Mononuclear cell (primary cell): ENCODE results near the gene PID1. TPM values are rescaled to one million over a fixed set of nuclear protein-coding genes. Genes with fewer than 3 reads are reported as not detected.

Source experiments
- H3K27me3 ChIP-seq: 2 replicates; pipeline ENCODE4 v1.6.0; 2011; ENCODE audit warnings: low read length, control low read depth; ENCODE audit not compliant: insufficient read depth
- H3K4me1 ChIP-seq: 2 replicates; pipeline ENCODE4 v1.5.1; 2011; ENCODE audit warnings: mild to moderate bottlenecking, low read length, control low read depth; ENCODE audit not compliant: insufficient read depth
- H3K4me3 ChIP-seq: 2 replicates; pipeline ENCODE4 v1.5.1; 2011; ENCODE audit warnings: mild to moderate bottlenecking, low read length, moderate library complexity
- H3K9me3 ChIP-seq: 2 replicates; pipeline ENCODE4 v1.5.1; 2011; ENCODE audit warnings: low read depth, mild to moderate bottlenecking, control low read depth, low read length
- total RNA-seq: library from RNA; depleted of rRNA; stranded (reverse); fragments of >200 nt; gene quantifications from one replicate; pipeline ENCODE4 v1.2.3, GENCODE V29; 2012

PID1 gene, protein sequence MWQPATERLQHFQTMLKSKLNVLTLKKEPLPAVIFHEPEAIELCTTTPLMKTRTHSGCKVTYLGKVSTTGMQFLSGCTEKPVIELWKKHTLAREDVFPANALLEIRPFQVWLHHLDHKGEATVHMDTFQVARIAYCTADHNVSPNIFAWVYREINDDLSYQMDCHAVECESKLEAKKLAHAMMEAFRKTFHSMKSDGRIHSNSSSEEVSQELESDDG
- total RNA-seq, result 8.4 TPM

- peaks cover 4% of the 10 kb centered on the region for H3K4me1 ChIP-seq
- no peaks in the 10 kb centered on the region for H3K9me3 ChIP-seq
- H3K27me3 ChIP-seq, result peaks cover 38% of the 10 kb centered on the region
- peak within 1 kb of the TSS; percentile 45 for H3K4me3 ChIP-seq
Observed at GRCh38 chr2:229270551-229271410, at the start of gene PID1. Gene PID1 (minus strand): TSS chr2:229271287. CDS start chr2:229271043, 244 bp downstream.

DNA sequence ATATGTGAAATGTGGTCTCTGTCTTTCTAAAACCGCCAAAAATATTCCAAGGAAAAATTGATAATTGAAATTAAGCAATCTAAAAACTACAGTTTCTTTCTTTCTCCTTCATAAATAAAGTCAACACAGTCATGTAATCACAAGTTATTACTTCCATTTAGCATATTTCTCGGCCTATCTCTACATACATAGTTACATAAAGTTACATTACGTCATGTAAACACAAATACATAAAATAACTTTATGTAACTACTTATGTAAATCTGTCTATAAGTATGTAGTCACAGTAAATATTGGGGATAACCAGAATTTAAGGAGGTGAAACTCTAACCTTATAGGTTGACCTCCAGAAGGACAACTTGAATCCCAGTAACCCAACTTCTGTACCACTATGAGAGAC is 48.5 kb upstream of the PID1 start:
- Histone ChIP-seq H3K9me3 (no peaks in the 10 kb centered on the region), H3K4me3 (no peak overlapping the region), H3K4me1 (peaks cover 1% of the 10 kb centered on the region), H3K27me3 (no peaks in the 10 kb centered on the region)

DNA sequence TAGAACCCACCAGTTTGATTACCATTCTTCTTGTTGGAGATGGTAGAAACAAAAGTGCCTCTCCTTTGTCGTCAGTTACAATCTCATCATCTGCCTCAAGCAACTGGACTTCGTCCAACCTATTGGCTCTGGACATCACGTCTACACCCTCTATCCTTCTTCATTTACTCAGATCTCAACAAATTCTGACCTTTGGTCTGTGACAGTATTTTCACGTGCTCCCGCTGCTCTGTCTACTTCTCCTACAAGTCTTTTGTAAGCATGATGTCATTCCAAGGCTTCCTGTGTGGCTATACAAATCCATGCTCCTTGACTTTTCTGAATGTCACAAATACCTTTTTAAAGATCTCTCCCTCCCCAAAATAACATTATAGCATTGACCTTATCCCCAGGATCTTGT is 43.0 kb upstream of the PID1 start:
- Histone ChIP-seq H3K4me3 (no peak overlapping the region), H3K27me3 (no peaks in the 10 kb centered on the region), H3K4me1 (peaks cover 37% of the 10 kb centered on the region), H3K9me3 (no peaks in the 10 kb centered on the region)

DNA sequence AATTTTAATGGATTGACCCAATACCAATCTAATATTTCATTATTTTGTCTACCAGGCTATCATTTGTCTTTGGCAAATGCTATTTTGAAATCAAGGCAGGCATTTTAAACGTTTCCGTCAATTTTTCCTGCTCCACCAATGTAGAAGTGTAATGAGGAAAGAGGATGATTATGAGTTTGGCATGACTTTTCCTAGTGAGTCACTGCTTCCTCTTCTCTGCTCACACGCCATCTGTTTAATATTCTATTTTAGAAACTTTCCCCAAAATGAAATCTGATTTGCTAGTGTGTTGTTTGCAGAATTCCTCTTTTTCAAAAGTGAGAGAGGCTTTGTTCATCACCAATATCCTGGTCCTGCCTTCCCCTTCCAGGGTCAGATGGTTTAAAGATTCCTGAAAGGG is 42.5 kb upstream of the PID1 start:
- no peaks in the 10 kb centered on the region for H3K27me3 ChIP-seq
- no peak overlapping the region for H3K4me3 ChIP-seq
- no peaks in the 10 kb centered on the region for H3K9me3 ChIP-seq
- H3K4me1 ChIP-seq, result peaks cover 37% of the 10 kb centered on the region

DNA sequence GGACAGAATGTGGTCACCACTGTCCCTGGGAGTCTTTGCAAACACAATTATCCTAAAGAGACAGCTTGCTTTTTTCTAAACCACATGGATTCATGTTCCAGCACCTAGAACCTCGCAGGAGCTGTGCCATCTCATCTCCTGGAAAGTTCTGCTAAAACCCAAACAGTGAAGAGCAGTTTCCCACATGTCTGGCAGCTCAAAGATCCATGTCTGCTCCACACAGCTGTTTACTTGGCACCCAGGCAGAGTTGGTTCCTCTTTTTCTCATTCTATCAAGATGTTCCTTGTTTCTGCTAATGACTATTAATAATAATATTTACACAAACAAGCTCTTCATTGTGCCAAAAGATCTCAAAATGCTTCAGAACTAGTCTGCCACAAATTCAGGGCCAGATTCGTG is 30.1 kb upstream of the PID1 start:
- Histone ChIP-seq H3K9me3 (no peaks in the 10 kb centered on the region), H3K4me1 (peaks cover 39% of the 10 kb centered on the region), H3K4me3 (no peak overlapping the region), H3K27me3 (no peaks in the 10 kb centered on the region)

GRCh38 chr2:229300790-229301189 is 29.7 kb upstream of the PID1 start:
- peaks cover 44% of the 10 kb centered on the region for H3K4me1 ChIP-seq
- no peak overlapping the region for H3K4me3 ChIP-seq
- no peaks in the 10 kb centered on the region for H3K9me3 ChIP-seq
- no peaks in the 10 kb centered on the region for H3K27me3 ChIP-seq

DNA sequence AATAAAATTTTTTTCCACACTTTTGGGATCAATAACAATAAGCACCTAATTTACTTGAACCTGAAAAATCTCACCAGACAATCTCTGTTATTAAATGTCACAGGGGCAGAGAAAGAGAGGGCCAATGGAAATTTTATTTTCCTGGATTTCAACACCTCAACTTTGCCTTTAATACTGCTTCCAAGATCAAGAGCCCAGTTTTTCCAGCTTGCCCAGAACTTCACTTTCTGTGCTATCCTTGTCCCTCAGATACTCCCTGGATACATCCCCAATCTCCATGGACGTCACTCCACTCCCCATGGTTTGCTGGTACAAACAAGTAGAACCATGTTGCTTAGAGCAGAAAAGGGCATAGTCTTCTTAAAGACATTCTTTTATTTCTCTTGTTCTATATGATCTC is 29.3 kb upstream of the PID1 start:
- Histone ChIP-seq H3K27me3 (no peaks in the 10 kb centered on the region), H3K9me3 (no peaks in the 10 kb centered on the region), H3K4me3 (no peak overlapping the region), H3K4me1 (peaks cover 48% of the 10 kb centered on the region)

DNA sequence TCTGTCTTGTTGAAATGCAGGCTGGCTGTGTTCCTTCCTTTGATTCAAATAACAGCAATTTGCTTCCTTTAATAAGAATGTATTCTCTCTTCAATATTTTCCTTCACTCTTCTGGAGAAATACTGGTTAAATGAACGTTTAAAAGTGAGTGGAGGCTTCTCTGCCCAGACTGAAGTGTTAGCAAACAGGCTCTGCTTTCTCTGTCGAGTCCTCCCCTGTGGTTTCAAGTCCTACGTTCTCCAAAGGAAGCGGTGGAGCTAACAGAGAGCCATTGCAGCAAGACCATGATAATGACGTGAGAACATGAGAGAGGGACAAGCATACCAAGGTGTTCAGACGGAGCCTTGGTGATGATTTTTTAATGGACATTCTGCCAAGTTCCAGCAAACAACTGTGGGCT is 26.2 kb upstream of the PID1 start:
- H3K4me3 ChIP-seq, result no peak overlapping the region
- no peaks in the 10 kb centered on the region for H3K9me3 ChIP-seq
- H3K4me1 ChIP-seq, result peaks cover 57% of the 10 kb centered on the region
- H3K27me3 ChIP-seq, result no peaks in the 10 kb centered on the region

- no peak overlapping the region for H3K4me3 ChIP-seq
- no peaks in the 10 kb centered on the region for H3K9me3 ChIP-seq
- H3K4me1 ChIP-seq, result peaks cover 53% of the 10 kb centered on the region
- no peaks in the 10 kb centered on the region for H3K27me3 ChIP-seq
Observed at GRCh38 chr2:229296536-229296935, 25.4 kb upstream of the PID1 start.

DNA sequence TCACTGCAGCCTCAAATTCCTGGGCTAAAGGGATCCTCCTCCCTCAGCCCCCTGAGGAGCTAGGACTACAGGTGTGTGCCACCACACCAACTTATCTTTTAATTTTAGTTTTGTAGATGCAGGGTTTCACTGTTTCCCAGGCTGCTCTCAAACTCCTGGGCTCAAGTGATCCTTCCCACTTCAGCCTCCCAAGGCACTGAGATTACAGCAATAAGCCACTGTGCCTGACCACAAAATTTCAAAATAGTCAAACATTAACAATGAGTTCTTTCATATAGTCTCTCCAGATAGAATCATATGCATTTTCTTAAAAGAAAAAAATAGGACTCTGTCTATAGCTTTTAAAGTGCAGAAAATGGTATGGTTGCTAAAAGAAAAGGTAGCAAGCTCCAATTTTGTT is 24.9 kb upstream of the PID1 start:
- no peaks in the 10 kb centered on the region for H3K9me3 ChIP-seq
- no peak overlapping the region for H3K4me3 ChIP-seq
- no peaks in the 10 kb centered on the region for H3K27me3 ChIP-seq
- peaks cover 48% of the 10 kb centered on the region for H3K4me1 ChIP-seq

DNA sequence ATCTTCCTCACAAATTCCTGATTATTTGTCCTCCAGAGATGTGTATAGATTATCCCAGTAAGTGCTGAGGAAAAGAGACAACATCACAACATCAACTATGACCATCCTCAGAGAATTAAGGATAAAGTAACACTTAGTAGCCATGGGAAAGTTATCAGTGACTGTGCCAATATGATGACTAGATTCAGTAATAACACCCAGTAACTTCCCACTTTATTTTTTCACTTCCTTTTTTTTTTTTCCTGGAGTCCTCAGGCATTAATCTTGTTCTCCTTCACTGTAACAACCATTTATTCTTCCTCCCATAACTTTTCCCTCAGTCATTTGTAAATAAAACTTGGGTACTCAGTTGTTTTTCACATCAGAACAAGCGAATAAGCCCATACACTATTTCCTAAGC is 16.7 kb upstream of the PID1 start:
- H3K9me3 ChIP-seq, result no peaks in the 10 kb centered on the region
- H3K4me3 ChIP-seq, result no peak overlapping the region
- peaks cover 8% of the 10 kb centered on the region for H3K4me1 ChIP-seq
- no peaks in the 10 kb centered on the region for H3K27me3 ChIP-seq

GRCh38 chr2:229282758-229283546 is 11.9 kb upstream of the PID1 start:
- Histone ChIP-seq H3K4me3 (no peak overlapping the region), H3K9me3 (no peaks in the 10 kb centered on the region)

DNA sequence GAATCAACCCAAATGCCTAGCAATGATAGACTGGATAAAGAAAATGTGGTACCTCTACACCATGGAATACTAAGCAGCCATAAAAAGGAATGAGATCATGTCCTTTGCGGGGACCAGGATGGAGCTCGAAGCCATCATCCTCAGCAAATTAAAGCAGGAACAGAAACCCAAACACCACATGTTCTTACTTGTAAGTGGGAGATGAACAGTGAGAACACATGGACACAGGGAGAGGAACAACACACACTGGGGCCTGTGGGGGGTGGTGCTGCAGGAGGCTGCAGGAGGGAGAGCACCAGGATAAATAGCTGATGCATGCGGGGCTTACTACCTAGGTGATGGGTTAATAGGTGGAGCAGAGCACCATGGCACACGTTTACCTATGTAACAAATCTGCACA is 8.4 kb upstream of the PID1 start:
- peaks cover 5% of the 10 kb centered on the region for H3K4me1 ChIP-seq
- no peak overlapping the region for H3K4me3 ChIP-seq
- no peaks in the 10 kb centered on the region for H3K9me3 ChIP-seq
- no peaks in the 10 kb centered on the region for H3K27me3 ChIP-seq

More at GRCh38 chr2:229282758-229283546, 11.9 kb upstream of the PID1 start:
- Histone ChIP-seq H3K4me1 (peaks cover 11% of the 10 kb centered on the region), H3K27me3 (no peaks in the 10 kb centered on the region)

- no peaks in the 10 kb centered on the region for H3K9me3 ChIP-seq
- no peak overlapping the region for H3K4me3 ChIP-seq
- H3K4me1 ChIP-seq, result peaks cover 4% of the 10 kb centered on the region
- peaks cover 20% of the 10 kb centered on the region for H3K27me3 ChIP-seq
Observed at GRCh38 chr2:229275506-229275905, 4.4 kb upstream of the PID1 start.

GRCh38 chr2:229273723-229274338 is 2.7 kb upstream of the PID1 start:
- Histone ChIP-seq H3K4me1 (peaks cover 4% of the 10 kb centered on the region), H3K9me3 (no peaks in the 10 kb centered on the region), H3K27me3 (peaks cover 36% of the 10 kb centered on the region), H3K4me3 (no peak overlapping the region)
